Stimulated activated CD8-positive, alpha-beta memory T cell treated with anti-CD3 and anti-CD28 coated beads, Interleukin-7, amount 100 ng/mL, for 24 hours (primary cell): ENCODE data around the gene LYPD6B.

Experiments
- DNase-seq: peaks from one replicate; pipeline ENCODE4 v3.0.0-alpha.2; 2020; ENCODE audit warnings: low read depth

The LYPD6B gene

GRCh38 chr2:149077861-149078260 is 39.4 kb downstream of the LYPD6B start:
- no peak for DNase-seq

- no peak for DNase-seq
Measured at GRCh38 chr2:149080099-149080498, 41.6 kb downstream of the LYPD6B start.

GRCh38 chr2:149080971-149081370 is 42.5 kb downstream of the LYPD6B start:
- DNase-seq: no peak

GRCh38 chr2:149082079-149082478 is 43.6 kb downstream of the LYPD6B start:
- no peak for DNase-seq

- DNase-seq: no peak
Measured at GRCh38 chr2:149082735-149083134, 44.2 kb downstream of the LYPD6B start.

DNA sequence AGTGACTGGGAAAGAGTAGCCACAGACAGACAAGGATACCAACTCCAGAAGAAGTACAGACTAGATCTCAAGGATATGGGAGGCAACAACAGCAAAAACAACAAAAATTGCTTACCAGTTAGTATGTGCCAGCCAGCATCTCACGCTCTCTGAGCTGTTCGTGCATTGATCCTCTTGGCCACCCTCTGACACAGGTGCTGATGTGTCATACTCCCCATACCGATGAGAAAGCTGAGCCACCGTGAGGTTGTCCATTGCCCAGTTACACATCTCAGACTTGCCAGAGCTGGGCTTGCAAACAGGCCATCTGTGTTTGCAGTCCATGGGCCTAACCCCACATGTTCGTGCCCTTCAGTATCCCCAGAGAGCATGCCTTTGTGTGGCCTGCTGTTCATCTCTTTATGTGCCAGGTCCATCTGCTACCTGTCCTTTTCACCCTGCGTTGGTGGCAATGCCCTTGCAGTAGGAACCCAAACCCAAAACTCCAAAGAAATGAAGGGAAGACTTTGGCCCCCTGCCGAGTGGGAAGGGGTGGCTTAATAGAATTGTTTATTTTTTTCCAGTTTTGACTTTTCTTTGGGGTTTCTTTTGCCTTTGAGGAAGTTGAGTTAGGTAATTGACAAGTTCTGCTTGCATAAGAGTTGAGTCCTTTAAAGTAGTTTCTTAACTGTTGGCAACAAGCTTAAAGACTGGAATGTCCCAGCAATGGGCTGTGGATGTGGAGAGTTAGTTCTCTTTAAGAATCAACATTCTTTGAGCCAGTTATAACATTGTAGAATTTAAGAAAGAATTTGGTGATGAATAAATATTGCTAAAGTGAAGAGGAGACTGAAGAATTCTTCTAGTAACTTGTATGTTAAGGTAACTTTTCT is 46.7 kb downstream of the LYPD6B start:
- DNase-seq: no peak

- no peak for DNase-seq
Measured at GRCh38 chr2:149087751-149088150, 49.3 kb downstream of the LYPD6B start.

- DNase-seq: no peak
Measured at GRCh38 chr2:149089068-149089467, 50.6 kb downstream of the LYPD6B start.

DNA sequence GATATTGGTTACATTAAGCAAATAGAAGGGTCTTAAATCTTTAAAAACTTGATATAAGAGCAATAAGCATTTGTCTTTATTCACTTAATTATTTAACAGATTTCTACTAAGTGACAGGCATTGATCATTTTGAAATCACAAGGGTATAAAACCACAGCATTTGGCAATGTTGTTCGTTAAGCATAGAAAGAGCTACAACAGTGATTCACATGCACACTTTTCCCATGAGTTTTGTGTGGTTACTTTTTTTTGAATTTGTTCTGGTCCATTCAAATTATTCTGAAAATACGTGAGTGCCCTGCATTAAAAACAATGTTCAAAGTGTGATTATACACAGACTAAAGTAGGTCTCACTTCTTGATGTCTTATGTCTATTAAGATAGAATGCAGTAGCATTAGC is 52.2 kb downstream of the LYPD6B start:
- no peak for DNase-seq

- DNase-seq: no peak
Measured at GRCh38 chr2:149093579-149093978, 55.1 kb downstream of the LYPD6B start.

- no peak for DNase-seq
Measured at GRCh38 chr2:149094217-149095015, 55.9 kb downstream of the LYPD6B start.

- DNase-seq: no peak
Measured at GRCh38 chr2:149098701-149099100, 60.2 kb downstream of the LYPD6B start.

DNA sequence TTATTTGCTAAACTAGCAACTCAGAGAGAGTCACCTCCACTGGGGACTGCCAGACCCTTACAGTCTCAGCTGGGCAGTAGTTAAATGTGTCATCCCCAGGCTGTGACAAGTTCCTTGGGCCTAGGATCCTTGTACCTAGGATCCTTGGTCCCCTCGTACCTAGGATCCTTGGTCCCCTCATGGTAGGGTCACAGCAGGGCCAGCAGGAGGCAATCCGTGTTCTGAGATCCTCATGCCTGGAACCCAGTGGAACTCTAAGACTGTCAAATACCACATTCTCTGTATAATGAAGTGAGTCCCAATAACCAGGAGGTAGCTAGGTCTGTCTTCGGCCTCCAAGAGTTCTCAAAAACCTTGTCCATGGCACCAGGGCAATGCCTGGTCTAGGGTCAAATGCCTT is 60.8 kb downstream of the LYPD6B start:
- no peak for DNase-seq

- no peak for DNase-seq
Measured at GRCh38 chr2:149100739-149101699, 62.5 kb downstream of the LYPD6B start.

- DNase-seq: no peak
Measured at GRCh38 chr2:149101818-149102217, 63.3 kb downstream of the LYPD6B start.

- no peak for DNase-seq
Measured at GRCh38 chr2:149103081-149103620, 64.7 kb downstream of the LYPD6B start.

DNA sequence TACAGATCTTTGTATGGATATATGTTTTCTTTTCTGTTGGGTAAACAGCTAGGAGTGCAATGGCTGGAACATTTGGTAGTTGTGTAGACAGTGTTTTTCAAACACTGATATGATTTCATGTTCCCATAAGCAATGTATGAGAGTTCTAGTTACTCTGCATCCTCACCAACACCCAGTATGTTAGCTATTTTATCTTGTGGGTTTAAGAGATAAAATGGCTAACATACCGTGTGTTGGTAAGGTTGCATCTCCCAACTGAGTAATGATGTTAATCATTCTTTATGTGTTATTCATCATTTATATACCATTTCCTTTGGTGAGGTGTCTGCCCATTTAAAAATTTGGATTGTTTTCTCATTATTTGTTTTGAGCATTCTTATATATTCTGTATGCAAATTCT is 65.7 kb downstream of the LYPD6B start:
- no peak for DNase-seq

DNA sequence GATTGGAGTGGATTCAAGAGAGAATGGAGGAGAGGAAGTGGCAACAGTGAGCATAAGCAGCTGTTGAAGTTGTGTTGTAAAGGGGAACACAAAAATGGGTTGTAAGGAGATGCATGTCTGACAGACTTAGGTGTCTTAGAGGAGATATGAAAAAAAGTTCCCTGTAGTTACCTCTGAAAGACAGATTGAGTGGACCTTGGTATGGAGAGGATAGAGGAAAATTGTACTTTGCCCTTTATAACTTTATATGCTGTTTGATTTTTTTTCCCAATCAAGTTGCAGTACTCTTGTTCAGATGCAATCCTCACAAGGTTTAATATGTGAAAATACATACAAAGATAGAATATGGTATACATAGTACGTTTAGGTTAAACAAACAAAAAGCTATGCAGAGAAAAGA is 73.6 kb downstream of the LYPD6B start:
- DNase-seq: no peak

GRCh38 chr2:149112713-149113112 is 74.2 kb downstream of the LYPD6B start:
- no peak for DNase-seq

DNA sequence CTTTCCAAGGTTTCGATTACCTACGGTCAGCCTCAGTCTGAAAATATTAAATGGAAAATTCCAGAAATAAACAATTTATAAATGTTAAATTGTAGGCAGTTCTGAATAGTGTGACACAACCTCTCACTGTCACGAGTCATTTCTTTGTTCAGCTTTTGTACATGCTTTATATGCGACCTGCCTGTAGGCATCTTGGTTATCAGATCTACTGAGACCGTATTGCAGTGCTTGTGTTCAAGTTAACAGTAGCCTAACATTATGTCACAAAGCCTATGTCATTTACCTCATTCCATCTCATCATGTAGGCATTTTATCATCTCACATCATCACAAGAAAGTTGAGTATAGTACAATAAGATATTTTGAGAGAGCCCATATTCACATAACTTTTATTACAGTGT is 77.3 kb downstream of the LYPD6B start:
- DNase-seq: no peak

DNA sequence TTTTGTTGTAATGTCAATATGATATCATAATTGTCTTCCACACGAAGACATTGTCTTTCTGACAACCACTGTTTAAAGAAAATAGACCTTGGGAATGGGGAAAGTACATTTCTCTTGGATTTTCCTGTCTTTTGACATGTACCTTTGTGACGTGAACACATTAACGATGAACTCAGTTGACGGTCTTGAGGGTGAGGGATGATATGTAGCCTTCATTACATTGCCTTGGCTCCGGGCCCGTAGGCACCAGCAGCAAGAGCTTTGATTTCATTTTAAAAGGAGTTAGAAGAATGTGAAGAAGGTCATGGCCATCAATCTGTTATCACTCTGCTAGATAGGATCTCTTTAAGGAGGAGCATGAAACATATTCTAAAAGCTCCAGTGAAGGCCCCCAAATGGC is 80.9 kb downstream of the LYPD6B start:
- no peak for DNase-seq

DNA sequence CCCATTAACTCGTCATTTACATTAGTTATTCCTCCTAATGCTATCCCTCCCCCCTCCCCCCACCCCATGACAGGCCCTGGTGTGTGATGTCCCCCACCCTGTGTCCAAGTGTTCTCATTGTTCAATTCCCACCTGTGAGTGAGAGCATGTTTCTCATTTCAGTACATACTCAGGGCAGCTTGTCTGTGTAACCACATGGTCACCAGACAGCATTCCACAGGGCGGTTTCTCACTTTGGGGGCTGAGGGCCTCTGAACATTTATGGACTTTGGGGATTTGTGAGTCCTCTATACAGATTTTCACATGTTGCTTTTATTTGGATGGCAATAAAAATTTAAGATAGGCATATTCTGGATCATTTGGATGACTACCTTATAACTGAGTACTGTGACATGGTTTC is 84.0 kb downstream of the LYPD6B start:
- DNase-seq: no peak
